ENCODE results near the gene BCL7B. TPM values are rescaled to one million over a fixed set of nuclear protein-coding genes. Genes with fewer than 3 reads are reported as not detected.
A peak's percentile ranks its signal among the peaks of the same experiment; 100 is the strongest.

The BCL7B gene
- total and polyA plus RNA-seq, 2 donors (not counting 3 experiments of a cell fraction or from before 2014, with no cell fraction given), result 61.2 to 68.3 TPM

DNA sequence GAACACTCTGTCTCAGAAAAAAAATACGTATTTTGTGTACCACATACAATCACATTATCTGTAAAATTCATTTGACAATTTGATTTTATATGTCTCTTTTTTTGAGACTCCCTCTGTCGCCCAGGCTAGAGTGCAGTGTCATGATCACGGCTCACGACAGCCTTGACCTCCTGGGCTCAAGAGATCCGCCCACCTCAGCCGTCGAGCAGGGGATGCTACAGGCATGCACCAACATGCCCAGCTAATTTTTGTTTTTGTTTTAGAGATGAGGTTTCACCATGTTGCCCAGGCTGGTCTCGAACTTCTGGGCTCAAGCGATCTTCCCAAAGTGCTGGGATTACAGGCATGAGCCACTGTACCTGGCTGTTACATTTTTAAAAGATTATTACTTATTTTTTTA, 23.7 kb downstream of the BCL7B start:
- dilution Hi-C loops (cut with MboI; ENCODE audit: extremely low pct_ligation_motif_present, low sequenced_read_pairs) (no loop called here), intact Hi-C loops (cut with micrococcal nuclease) (no loop called here)
- FAIRE-seq (peak; percentile 94), DNase-seq (ENCODE audit: low read depth, low spot score) (no peak)
- Histone ChIP-seq H3K9me1 (replicated peaks; ENCODE audit: control insufficient read depth, extremely low read depth, insufficient read depth, low read length) (no peaks in the 10 kb centered on the region), H3K9ac (replicated peaks; ENCODE audit: extremely low read depth, insufficient read depth, low read length) (no peak overlapping the region), H3K9me3 (replicated peaks; ENCODE audit: control insufficient read depth, insufficient read depth, low read length) (no peaks in the 10 kb centered on the region), H3K4me1 (ENCODE audit: control insufficient read depth, extremely low read depth, insufficient read depth, low read length) (no peaks in the 10 kb centered on the region), H3K79me2 (ENCODE audit: control insufficient read depth, insufficient read depth, low read length) (no peaks in the 10 kb centered on the region), H2AFZ (ENCODE audit: low read depth, low read length) (no peak overlapping the region), H3K4me3 (replicated peaks in 1 of 3; ENCODE audit: insufficient read depth in 1 of 3, low read depth in 1 of 3, low read length in 3 of 3) (no peak overlapping the region), H3K4me2 (ENCODE audit: insufficient read depth, low read length) (no peak overlapping the region), H4K20me1 (replicated peaks; ENCODE audit: control insufficient read depth, extremely low read depth, insufficient read depth, low read length) (no peaks in the 10 kb centered on the region), H3K36me3 (ENCODE audit: control insufficient read depth in 2 of 2, extremely low read depth in 1 of 2, insufficient read depth in 2 of 2, low read length in 2 of 2) (peaks cover 12 to 18% of the 10 kb centered on the region in 2 experiments), H3K27ac (ENCODE audit: insufficient read depth, low read depth, low read length) (no peak overlapping the region), H3K27me3 (ENCODE audit: control insufficient read depth in 2 of 2, insufficient read depth in 2 of 2, low read length in 2 of 2) (no peaks in the 10 kb centered on the region)
- POLR2A ChIA-PET, result no interaction called here
- no peak for TF ChIP-seq MAX (IDR thresholded peaks at IDR 0.05; ENCODE audit: insufficient read depth, insufficient read length)
- no peak for TF ChIP-seq EZH2 (IDR thresholded peaks at IDR 0.05; ENCODE audit: borderline replicate concordance, low read depth, low read length, severe bottlenecking)
- no peak for TF ChIP-seq MYC (IDR thresholded peaks at IDR 0.05; ENCODE audit: low read depth, low read length)
- TF ChIP-seq POLR2AphosphoS5 (IDR thresholded peaks at IDR 0.05; ENCODE audit: insufficient read depth, low read depth, low read length), result no peak
- CTCF ChIA-PET, result no interaction called here
- BruUV-seq (replicated peaks), result no TSS peak

DNA sequence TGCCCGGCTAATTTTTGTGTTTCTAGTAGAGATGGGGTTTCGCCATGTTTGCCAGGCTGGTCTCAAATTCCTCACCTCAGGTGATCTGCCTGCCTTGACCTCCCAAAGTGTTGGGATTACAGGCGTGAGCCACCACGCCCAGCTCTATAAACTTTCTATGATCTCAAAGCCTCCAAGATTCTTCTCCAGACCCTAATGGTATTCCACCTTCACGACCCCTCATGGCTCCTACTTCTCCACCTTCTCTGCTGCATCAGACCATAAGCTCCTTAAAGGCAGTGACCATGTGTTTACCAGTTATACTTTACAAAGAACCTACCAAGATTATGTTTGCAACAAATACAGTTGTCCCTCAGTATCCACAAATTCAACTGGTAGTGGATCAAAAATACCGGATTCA, 25.3 kb downstream of the BCL7B start:
- H3K9me1 ChIP-seq (replicated peaks; ENCODE audit: control insufficient read depth, extremely low read depth, insufficient read depth, low read length), result no peaks in the 10 kb centered on the region
- BruUV-seq (replicated peaks), result no TSS peak
- FAIRE-seq (no peak), DNase-seq (ENCODE audit: low read depth, low spot score) (no peak)
- dilution Hi-C loops (cut with MboI; ENCODE audit: extremely low pct_ligation_motif_present, low sequenced_read_pairs), result no loop called here
- CTCF ChIA-PET, result no interaction called here
- H3K36me3 ChIP-seq (ENCODE audit: control insufficient read depth in 2 of 2, extremely low read depth in 1 of 2, insufficient read depth in 2 of 2, low read length in 2 of 2), result peaks cover 5 to 11% of the 10 kb centered on the region in 2 experiments
- no peaks in the 10 kb centered on the region for H4K20me1 ChIP-seq (replicated peaks; ENCODE audit: control insufficient read depth, extremely low read depth, insufficient read depth, low read length)
- H3K4me2 ChIP-seq (ENCODE audit: insufficient read depth, low read length), result no peak overlapping the region
- no peaks in the 10 kb centered on the region for H3K9me3 ChIP-seq (replicated peaks; ENCODE audit: control insufficient read depth, insufficient read depth, low read length)
- no peaks in the 10 kb centered on the region for H3K79me2 ChIP-seq (ENCODE audit: control insufficient read depth, insufficient read depth, low read length)
- peaks cover 8% of the 10 kb centered on the region for H3K4me1 ChIP-seq (ENCODE audit: control insufficient read depth, extremely low read depth, insufficient read depth, low read length)
- no peak overlapping the region for H3K27ac ChIP-seq (ENCODE audit: insufficient read depth, low read depth, low read length)
- intact Hi-C loops (cut with micrococcal nuclease), result no loop called here
- no peak overlapping the region for H3K4me3 ChIP-seq (replicated peaks in 1 of 3; ENCODE audit: insufficient read depth in 1 of 3, low read depth in 1 of 3, low read length in 3 of 3)
- TF ChIP-seq EZH2 (IDR thresholded peaks at IDR 0.05; ENCODE audit: borderline replicate concordance, low read depth, low read length, severe bottlenecking) (no peak), MYC (IDR thresholded peaks at IDR 0.05; ENCODE audit: low read depth, low read length) (no peak), CTCF (IDR thresholded peaks at IDR 0.05; ENCODE audit: extremely low read depth in 1 of 2, insufficient read depth in 1 of 2, low read depth in 1 of 2, low read length in 2 of 2) (no peak), FOS (IDR thresholded peaks at IDR 0.05; ENCODE audit: borderline replicate concordance, insufficient read depth, low read length) (no peak), MAX (IDR thresholded peaks at IDR 0.05; ENCODE audit: insufficient read depth, insufficient read length) (no peak), POLR2A (IDR thresholded peaks at IDR 0.05; ENCODE audit: low read depth, low read length) (no peak), POLR2AphosphoS5 (IDR thresholded peaks at IDR 0.05; ENCODE audit: insufficient read depth, low read depth, low read length) (no peak), GATA2 (IDR thresholded peaks at IDR 0.05; ENCODE audit: insufficient read depth, insufficient read length, low read depth, low read length) (no peak), JUN (IDR thresholded peaks at IDR 0.05; ENCODE audit: borderline replicate concordance, insufficient read depth, insufficient read length, low read depth) (no peak)
- H2AFZ ChIP-seq (ENCODE audit: low read depth, low read length), result no peak overlapping the region
- POLR2A ChIA-PET, result no interaction called here
- no peak overlapping the region for H3K9ac ChIP-seq (replicated peaks; ENCODE audit: extremely low read depth, insufficient read depth, low read length)
- H3K27me3 ChIP-seq (ENCODE audit: control insufficient read depth in 2 of 2, insufficient read depth in 2 of 2, low read length in 2 of 2), result no peaks in the 10 kb centered on the region

Data from endothelial cell of umbilical vein (primary cell).